HG03378 (cell line): ENCODE data around the gene KCNMA1.
A peak's percentile ranks its signal among the peaks of the same experiment; 100 is the strongest.

Experiments
- ATAC-seq: cut with Tn5 transposase; IDR thresholded peaks from one replicate; pipeline ENCODE4 v1.9.1; 2021; ENCODE audit warnings: mild to moderate bottlenecking, moderate library complexity; ENCODE audit not compliant: unreplicated experiment

The KCNMA1 gene

GRCh38 chr10:77037735-77038403, 599.7 kb downstream of the KCNMA1 start:
- no peak for ATAC-seq

GRCh38 chr10:77036993-77037734, 600.4 kb downstream of the KCNMA1 start:
- ATAC-seq: no peak

GRCh38 chr10:77036276-77036675, 601.3 kb downstream of the KCNMA1 start:
- no peak for ATAC-seq

- ATAC-seq: no peak
Measured at GRCh38 chr10:77034795-77035194, 602.8 kb downstream of the KCNMA1 start.

- ATAC-seq: no peak
Measured at GRCh38 chr10:77034240-77034639, 603.4 kb downstream of the KCNMA1 start.

GRCh38 chr10:77032188-77032570, 605.4 kb downstream of the KCNMA1 start:
- ATAC-seq: no peak

GRCh38 chr10:77031531-77032187, 605.9 kb downstream of the KCNMA1 start:
- no peak for ATAC-seq

- no peak for ATAC-seq
Measured at GRCh38 chr10:77030974-77031373, 606.6 kb downstream of the KCNMA1 start.

- ATAC-seq: no peak
Measured at GRCh38 chr10:77029777-77030717, 607.6 kb downstream of the KCNMA1 start.

GRCh38 chr10:77028042-77028441, 609.6 kb downstream of the KCNMA1 start:
- no peak for ATAC-seq

- ATAC-seq: peak; percentile 76
Measured at GRCh38 chr10:77027576-77027975, 610.0 kb downstream of the KCNMA1 start.

GRCh38 chr10:77027141-77027540, 610.5 kb downstream of the KCNMA1 start:
- no peak for ATAC-seq

GRCh38 chr10:77026148-77026547, 611.5 kb downstream of the KCNMA1 start:
- ATAC-seq: no peak

- no peak for ATAC-seq
Measured at GRCh38 chr10:77024461-77024860, 613.1 kb downstream of the KCNMA1 start.

- ATAC-seq: no peak
Measured at GRCh38 chr10:77023396-77023795, 614.2 kb downstream of the KCNMA1 start.

GRCh38 chr10:77022671-77023070, 614.9 kb downstream of the KCNMA1 start:
- ATAC-seq: no peak

GRCh38 chr10:77021966-77022490, 615.6 kb downstream of the KCNMA1 start:
- ATAC-seq: no peak

- ATAC-seq: no peak
Measured at GRCh38 chr10:77020426-77021040, 617.1 kb downstream of the KCNMA1 start.

GRCh38 chr10:77016855-77017254, 620.8 kb downstream of the KCNMA1 start:
- no peak for ATAC-seq

GRCh38 chr10:77016278-77016815, 621.3 kb downstream of the KCNMA1 start:
- no peak for ATAC-seq
